AG04450 (cell line): ENCODE data around the gene CXCR5. TPM values are rescaled to one million over a fixed set of nuclear protein-coding genes. Genes with fewer than 3 reads are reported as not detected.
A peak's percentile ranks its signal among the peaks of the same experiment; 100 is the strongest.

ENCODE experiments used
- CTCF ChIA-PET: fragments of 300-600, 350-600 bp; formaldehyde crosslinking; extraction: SDS; loops from one replicate; lab custom pipeline; 2022; ENCODE audit warnings: antibody characterized with exemption, inconsistent platforms; lab: Charles Lee
- POLR2A ChIA-PET: fragments of 350-600 bp; formaldehyde crosslinking; extraction: SDS; loops from one replicate; lab custom pipeline; 2021; ENCODE audit warnings: antibody characterized with exemption, inconsistent platforms; lab: Yijun Ruan, JAX
- DNase-seq: peaks from one replicate; pipeline ENCODE4 v3.0.0-alpha.2; 2011; ENCODE audit warnings: low read depth, low spot score
- H3K27ac ChIP-seq: one replicate; pipeline ENCODE4 v1.5.1; 2012; ENCODE audit warnings: low read depth, low read length, control low read depth
- H3K27me3 ChIP-seq: one replicate; pipeline ENCODE4 v1.6.0; 2012; ENCODE audit warnings: low read length; ENCODE audit not compliant: control insufficient read depth, insufficient read depth
- H3K4me3 ChIP-seq: 2 replicates; pipeline ENCODE4 v1.5.1; 2011; ENCODE audit warnings: mild to moderate bottlenecking, low read depth, low read length, control low read depth
- H3K9me3 ChIP-seq: 2 replicates; pipeline ENCODE4 v1.5.1; 2012; ENCODE audit warnings: low read length; ENCODE audit not compliant: control insufficient read depth, insufficient read depth
- CTCF ChIP-seq: IDR thresholded peaks from 2 replicates; pipeline ENCODE4 v1.5.1; 2011; ENCODE audit warnings: low read depth, low read length, control low read depth, inconsistent platforms
- polyA plus RNA-seq: library from polyadenylated mRNA; depleted of rRNA; stranded (reverse); fragments of >200 nt; gene quantifications from 2 replicates; pipeline ENCODE4 v1.2.3, GENCODE V29; 2011

The CXCR5 gene
- polyA plus RNA-seq, 1 experiment, result not detected

- ChIA-PET CTCF (interaction anchor here (1.0 to 6.4 kb wide), 4 partner anchors 14 to 47 kb away, joined by 3 to 76 read pairs (median 8); partner anchors contain the start of gene BCL9L), POLR2A (interaction anchor here (0.6 to 5.1 kb wide), 10 partner anchors 17 to 337 kb away, joined by 3 to 81 read pairs (median 8); partner anchors contain the start of genes ARCN1, BCL9L, CENATAC and DDX6)
- Histone ChIP-seq H3K27ac (peak overlapping the region; percentile 97), H3K4me3 (peak overlapping the region; percentile 60), H3K9me3 (no peaks in the 10 kb centered on the region; the same call in 1 of the 2 replicates), H3K27me3 (no peaks in the 10 kb centered on the region)
- no peak for TF ChIP-seq CTCF
- no peak for DNase-seq
Observed at GRCh38 chr11:118909619-118910308, 26.1 kb downstream of the CXCR5 start.

- POLR2A ChIA-PET, result interaction anchor here (0.9 to 5.1 kb wide), 8 partner anchors 16 to 428 kb away, joined by 3 to 81 read pairs (median 11); partner anchors contain the start of genes BCL9L and DDX6
- TF ChIP-seq CTCF, result no peak
- H3K9me3 ChIP-seq, result no peaks in the 10 kb centered on the region; the same call in 1 of the 2 replicates
- CTCF ChIA-PET, result interaction anchor here (0.6 to 6.4 kb wide), 4 partner anchors 13 to 343 kb away, joined by 3 to 76 read pairs (median 7); no protein-coding TSS in a partner anchor
- H3K4me3 ChIP-seq, result peak overlapping the region; percentile 60
- peak overlapping the region; percentile 97 for H3K27ac ChIP-seq
- H3K27me3 ChIP-seq, result no peaks in the 10 kb centered on the region
- peak; percentile 81 for DNase-seq
Observed at GRCh38 chr11:118910309-118911112, 26.8 kb downstream of the CXCR5 start.

- TF ChIP-seq CTCF, result no peak
- H3K27me3 ChIP-seq, result no peaks in the 10 kb centered on the region
- H3K27ac ChIP-seq, result peak overlapping the region; percentile 92
- POLR2A ChIA-PET, result interaction anchor here (0.5 to 5.1 kb wide), 6 partner anchors 15 to 427 kb away, joined by 3 to 81 read pairs (median 4); partner anchors contain the start of gene BCL9L
- peak overlapping the region; percentile 51 for H3K4me3 ChIP-seq
- no peaks in the 10 kb centered on the region; the same call in 1 of the 2 replicates for H3K9me3 ChIP-seq
- CTCF ChIA-PET, result interaction anchor here (0.6 to 6.4 kb wide), 5 partner anchors 13 to 344 kb away, joined by 3 to 76 read pairs (median 8); no protein-coding TSS in a partner anchor
- DNase-seq, result no peak
Observed at GRCh38 chr11:118911113-118911879, 27.6 kb downstream of the CXCR5 start.

GRCh38 chr11:118911880-118912741 is 28.4 kb downstream of the CXCR5 start:
- H3K9me3 ChIP-seq, result no peaks in the 10 kb centered on the region; the same call in 1 of the 2 replicates
- no peaks in the 10 kb centered on the region for H3K27me3 ChIP-seq
- H3K4me3 ChIP-seq, result peak overlapping the region; percentile 51
- peak; percentile 75 for DNase-seq
- ChIA-PET CTCF (interaction anchor here (0.5 to 6.4 kb wide), 4 partner anchors 17 to 1805 kb away, joined by 3 to 76 read pairs (median 6); no protein-coding TSS in a partner anchor), POLR2A (interaction anchor here (0.5 to 5.1 kb wide), 4 partner anchors 14 to 426 kb away, joined by 3 to 81 read pairs (median 4); partner anchors contain the start of gene BCL9L)
- H3K27ac ChIP-seq, result peak overlapping the region; percentile 92
- TF ChIP-seq CTCF, result no peak
